Endothelial cell of umbilical vein (primary cell): ENCODE data around the gene C2CD5. TPM values are rescaled to one million over a fixed set of nuclear protein-coding genes. Genes with fewer than 3 reads are reported as not detected.

Experiments
- BruUV-seq: library from RNA; stranded (reverse); fragments of 400-500 nt; replicated peaks from 2 replicates; lab custom pipeline; 2021; lab: Mats Ljungman, UMichigan
- CTCF ChIA-PET: fragments of 300-600, 350-600 bp; sonication (Branson Sonifier 250); formaldehyde crosslinking; loops from one replicate; lab custom pipeline; 2021; ENCODE audit warnings: antibody characterized with exemption, inconsistent platforms; lab: Charles Lee
- POLR2A ChIA-PET: fragments of 300-600, 350-600 bp; sonication (Branson Sonifier 250); formaldehyde crosslinking; loops from one replicate; lab custom pipeline; 2021; ENCODE audit warnings: antibody characterized with exemption, inconsistent platforms; lab: Charles Lee
- DNase-seq: peaks from one replicate; pipeline ENCODE4 v3.0.0-alpha.2; 2011; ENCODE audit warnings: low read depth, low spot score
- FAIRE-seq: peaks from 2 replicates; lab custom pipeline; 2011; peaks lifted over from hg19 to GRCh38; lab: Jason Lieb, UNC
- H2AFZ ChIP-seq: 2 replicates; pipeline ENCODE4 v1.6.0; 2012; ENCODE audit warnings: low read depth, low read length, control low read depth, inconsistent platforms
- H3K27ac ChIP-seq: 2 replicates; pipeline ENCODE4 v1.5.1; 2011; ENCODE audit warnings: low read depth, mild to moderate bottlenecking, control low read depth, low read length, moderate library complexity; ENCODE audit not compliant: insufficient read depth
- H3K27me3 ChIP-seq, 2 experiments: 2 replicates each; pipeline versions ENCODE4 v1.6.0 to v1.6.1; 2011; ENCODE audit warnings: low read length in 2 of 2, mixed read lengths in 1 of 2; ENCODE audit not compliant: control insufficient read depth in 2 of 2, insufficient read depth in 2 of 2
- H3K36me3 ChIP-seq, 2 experiments: 2 replicates in 1 of 2; 3 replicates in 1 of 2; pipeline ENCODE4 v1.5.1; 2011; ENCODE audit warnings: low read length in 2 of 2, mild to moderate bottlenecking in 1 of 2, moderate library complexity in 1 of 2; ENCODE audit not compliant: control insufficient read depth in 2 of 2, insufficient read depth in 2 of 2; ENCODE audit errors: extremely low read depth in 1 of 2
- H3K4me1 ChIP-seq: 3 replicates; pipeline ENCODE4 v1.5.1; 2011; ENCODE audit warnings: mild to moderate bottlenecking, low read length; ENCODE audit not compliant: control insufficient read depth, insufficient read depth; ENCODE audit errors: extremely low read depth
- H3K4me2 ChIP-seq: 2 replicates; pipeline ENCODE4 v1.6.1; 2011; ENCODE audit warnings: low read length, control low read depth, mixed read lengths; ENCODE audit not compliant: insufficient read depth
- H3K4me3 ChIP-seq, 3 experiments: fragments of 200-600 bp in 1 of 3; sonication (generic), shearing (Covaris generic) in 1 of 3; replicated peaks in 1 of 3; 2 replicates each; pipeline ENCODE4 v1.5.1; 2011 to 2016; ENCODE audit warnings: control low read depth in 3 of 3, low read length in 3 of 3, mild to moderate bottlenecking in 2 of 3, inconsistent platforms in 1 of 3, low read depth in 1 of 3, moderate library complexity in 1 of 3; ENCODE audit not compliant: insufficient read depth in 1 of 3
- H3K79me2 ChIP-seq: 2 replicates; pipeline ENCODE4 v1.6.0; 2012; ENCODE audit warnings: low read length, inconsistent platforms; ENCODE audit not compliant: control insufficient read depth, insufficient read depth
- H3K9ac ChIP-seq: replicated peaks from 2 replicates; pipeline ENCODE3; 2011; ENCODE audit warnings: low read length, control low read depth; ENCODE audit not compliant: insufficient read depth; ENCODE audit errors: extremely low read depth
- H3K9me1 ChIP-seq: replicated peaks from 3 replicates; pipeline ENCODE4 v1.6.0; 2011; ENCODE audit warnings: mild to moderate bottlenecking, low read length; ENCODE audit not compliant: control insufficient read depth, insufficient read depth; ENCODE audit errors: extremely low read depth
- H3K9me3 ChIP-seq: replicated peaks from 2 replicates; pipeline ENCODE4 v1.5.1; 2012; ENCODE audit warnings: low read length, inconsistent platforms; ENCODE audit not compliant: control insufficient read depth, insufficient read depth
- H4K20me1 ChIP-seq: replicated peaks from 2 replicates; pipeline ENCODE3; 2011; ENCODE audit warnings: mild to moderate bottlenecking, low read length; ENCODE audit not compliant: control insufficient read depth, insufficient read depth; ENCODE audit errors: extremely low read depth
- CTCF ChIP-seq, 2 donors: IDR thresholded peaks; 1 replicate in 1 of 2; 2 replicates in 1 of 2; pipeline ENCODE4 v1.5.1; 2011; ENCODE audit warnings: low read length in 2 of 2, mild to moderate bottlenecking in 2 of 2, moderate library complexity in 2 of 2, control low read depth in 1 of 2, inconsistent platforms in 1 of 2, low read depth in 1 of 2; ENCODE audit not compliant: insufficient read depth in 1 of 2; ENCODE audit errors: extremely low read depth in 1 of 2
- EZH2 ChIP-seq: IDR thresholded peaks from 2 replicates; pipeline ENCODE4 v1.6.1; 2012; ENCODE audit warnings: borderline replicate concordance, low read depth, mild to moderate bottlenecking, moderate library complexity, low read length, inconsistent platforms; ENCODE audit not compliant: severe bottlenecking
- FOS ChIP-seq: IDR thresholded peaks from 2 replicates; pipeline ENCODE4 v1.6.1; 2011; ENCODE audit warnings: mild to moderate bottlenecking, low read length, moderate library complexity, borderline replicate concordance; ENCODE audit not compliant: insufficient read depth
- GATA2 ChIP-seq: IDR thresholded peaks from 2 replicates; pipeline ENCODE4 v1.7.0; 2011; ENCODE audit warnings: low read depth, mild to moderate bottlenecking, moderate library complexity, mixed read lengths, low read length; ENCODE audit not compliant: insufficient read length, insufficient read depth
- JUN ChIP-seq: IDR thresholded peaks from 2 replicates; pipeline ENCODE4 v1.6.1; 2011; ENCODE audit warnings: borderline replicate concordance, low read depth; ENCODE audit not compliant: insufficient read length, insufficient read depth
- MAX ChIP-seq: IDR thresholded peaks from 2 replicates; pipeline ENCODE4 v1.6.1; 2011; ENCODE audit not compliant: insufficient read depth, insufficient read length
- MYC ChIP-seq: IDR thresholded peaks from one replicate; pipeline ENCODE4 v1.6.1; 2011; ENCODE audit warnings: mild to moderate bottlenecking, low read depth, low read length
- POLR2A ChIP-seq: IDR thresholded peaks from 2 replicates; pipeline ENCODE4 v1.6.1; 2012; ENCODE audit warnings: low read depth, mild to moderate bottlenecking, control low read depth, low read length
- POLR2AphosphoS5 ChIP-seq: IDR thresholded peaks from 2 replicates; pipeline ENCODE4 v1.6.1; 2012; ENCODE audit warnings: low read depth, mild to moderate bottlenecking, control low read depth, low read length, moderate library complexity; ENCODE audit not compliant: insufficient read depth
- dilution Hi-C: fragments of 300-500 bp; cut with MboI; formaldehyde crosslinking; loops from one replicate; pipeline ENCODE4 v1.15.0; 2019; ENCODE audit warnings: low sequenced_read_pairs; ENCODE audit not compliant: extremely low pct_ligation_motif_present
- intact Hi-C: fragments of 100-400 bp; cut with micrococcal nuclease; formaldehyde crosslinking; loops from one replicate; pipeline ENCODE4 v1.10.0; 2022
- polyA plus RNA-seq, 4 experiments: library from polyadenylated mRNA; depleted of rRNA in 3 of 4; stranded (reverse) in 3 of 4; unstranded in 1 of 4; fragments of >200 nt; gene quantifications; 2 replicates each; pipeline versions ENCODE4 v1.2.1 to v1.2.3, GENCODE V29; 2011 to 2012; ENCODE audit warnings: missing spikeins in 1 of 4
- total RNA-seq: library from RNA; stranded (reverse); gene quantifications from 2 replicates; pipeline ENCODE4 v1.2.3, GENCODE V29; 2021

Gene C2CD5
- total and polyA plus RNA-seq, 2 donors (not counting 3 experiments of a cell fraction or from before 2014, with no cell fraction given), result 12.9 to 32.9 TPM

GRCh38 chr12:22435583-22435982 is 108.8 kb downstream of the C2CD5 start:
- CTCF ChIA-PET, result interaction anchor here (1.2 to 1.4 kb wide), 2 partner anchors 8 to 24 kb away, joined by 4 to 7 read pairs; no protein-coding TSS in a partner anchor
- DNase-seq (no peak), FAIRE-seq (no peak)
- dilution Hi-C loops, result no loop called here
- Histone ChIP-seq H3K9me3 (no peaks in the 10 kb centered on the region), H3K27ac (no peak overlapping the region), H4K20me1 (no peaks in the 10 kb centered on the region), H3K27me3 (peaks cover 0 to 5% of the 10 kb centered on the region in 2 experiments), H3K4me3 (no peak overlapping the region), H3K36me3 (no peaks in the 10 kb centered on the region), H3K9me1 (no peaks in the 10 kb centered on the region), H2AFZ (no peak overlapping the region), H3K4me1 (no peaks in the 10 kb centered on the region), H3K9ac (no peak overlapping the region), H3K79me2 (no peaks in the 10 kb centered on the region), H3K4me2 (no peak overlapping the region)
- intact Hi-C loops, result no loop called here
- TF ChIP-seq POLR2AphosphoS5 (no peak), POLR2A (no peak), MAX (no peak), CTCF (IDR thresholded peaks at IDR 0.05; ENCODE audit: extremely low read depth in 1 of 2, insufficient read depth in 1 of 2, low read depth in 1 of 2, low read length in 2 of 2) (no peak), MYC (no peak), EZH2 (no peak), GATA2 (no peak), FOS (no peak), JUN (no peak)
- POLR2A ChIA-PET, result no interaction called here
- no TSS peak for BruUV-seq
